OCI-LY1 (cell line): ENCODE data around the gene UST.

Experiments used
- EZH2 ChIP-seq: fragments of 200-600 bp; sonication (generic), shearing (Covaris generic); IDR thresholded peaks from 2 replicates; pipeline ENCODE4 v1.8.0; 2017; ENCODE audit warnings: borderline replicate concordance, mixed run types, mild to moderate bottlenecking, antibody characterized with exemption, low read length, moderate library complexity, mixed read lengths
- TF ChIP-seq, protein P1 (sequence below): fragments of 200-600 bp; sonication (generic), shearing (Covaris generic); IDR thresholded peaks from 2 replicates; pipeline ENCODE4 v1.5.1; 2017; ENCODE audit warnings: mild to moderate bottlenecking, antibody characterized with exemption, low read length, moderate library complexity, mixed read lengths

DNA sequence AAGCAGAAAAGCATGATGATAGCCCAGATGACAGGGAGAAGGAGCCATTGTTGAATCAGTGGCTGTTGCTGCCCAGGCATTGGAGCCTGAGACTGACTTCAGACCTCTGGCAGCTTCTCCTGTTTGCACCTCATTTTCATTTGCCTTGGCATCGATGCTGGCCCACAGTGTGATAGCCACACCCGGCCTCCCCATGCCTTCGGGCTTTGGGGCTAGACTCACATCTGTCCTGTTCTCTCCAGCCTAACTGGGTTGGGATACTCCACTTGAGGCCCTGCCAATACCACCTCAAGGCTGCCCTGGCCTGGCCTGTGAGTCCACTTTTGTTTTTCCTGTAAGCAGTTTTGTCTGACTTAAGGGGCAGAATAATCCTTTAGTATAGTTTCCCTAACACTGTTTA is 140.4 kb downstream of the UST start:
- TF ChIP-seq, protein P1, sequence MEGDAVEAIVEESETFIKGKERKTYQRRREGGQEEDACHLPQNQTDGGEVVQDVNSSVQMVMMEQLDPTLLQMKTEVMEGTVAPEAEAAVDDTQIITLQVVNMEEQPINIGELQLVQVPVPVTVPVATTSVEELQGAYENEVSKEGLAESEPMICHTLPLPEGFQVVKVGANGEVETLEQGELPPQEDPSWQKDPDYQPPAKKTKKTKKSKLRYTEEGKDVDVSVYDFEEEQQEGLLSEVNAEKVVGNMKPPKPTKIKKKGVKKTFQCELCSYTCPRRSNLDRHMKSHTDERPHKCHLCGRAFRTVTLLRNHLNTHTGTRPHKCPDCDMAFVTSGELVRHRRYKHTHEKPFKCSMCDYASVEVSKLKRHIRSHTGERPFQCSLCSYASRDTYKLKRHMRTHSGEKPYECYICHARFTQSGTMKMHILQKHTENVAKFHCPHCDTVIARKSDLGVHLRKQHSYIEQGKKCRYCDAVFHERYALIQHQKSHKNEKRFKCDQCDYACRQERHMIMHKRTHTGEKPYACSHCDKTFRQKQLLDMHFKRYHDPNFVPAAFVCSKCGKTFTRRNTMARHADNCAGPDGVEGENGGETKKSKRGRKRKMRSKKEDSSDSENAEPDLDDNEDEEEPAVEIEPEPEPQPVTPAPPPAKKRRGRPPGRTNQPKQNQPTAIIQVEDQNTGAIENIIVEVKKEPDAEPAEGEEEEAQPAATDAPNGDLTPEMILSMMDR, result no peak
- no peak for TF ChIP-seq EZH2
